Glutamatergic neuron (in vitro differentiated cells): ENCODE results near the gene PRPH. TPM values are rescaled to one million over a fixed set of nuclear protein-coding genes. Genes with fewer than 3 reads are reported as not detected.

ENCODE experiments used
- DNase-seq: peaks from one replicate; pipeline ENCODE4 v3.0.0; 2022
- H3K27ac Mint-ChIP-seq: one replicate; pipeline ENCODE4 v1.8.0; 2020; ENCODE audit warnings: mild to moderate bottlenecking, mixed read lengths, inconsistent platforms; ENCODE audit not compliant: unreplicated experiment
- H3K27me3 Mint-ChIP-seq: one replicate; pipeline ENCODE4 v1.8.0; 2020; ENCODE audit warnings: mild to moderate bottlenecking, moderate library complexity, mixed read lengths, inconsistent platforms; ENCODE audit not compliant: unreplicated experiment
- H3K36me3 Mint-ChIP-seq: one replicate; pipeline ENCODE4 v1.8.0; 2020; ENCODE audit warnings: mild to moderate bottlenecking, mixed read lengths, inconsistent platforms; ENCODE audit not compliant: unreplicated experiment
- H3K4me1 Mint-ChIP-seq: one replicate; pipeline ENCODE4 v1.8.0; 2020; ENCODE audit warnings: mild to moderate bottlenecking, low read depth, mixed read lengths, inconsistent platforms; ENCODE audit not compliant: unreplicated experiment
- H3K4me3 Mint-ChIP-seq: one replicate; pipeline ENCODE4 v1.8.0; 2020; ENCODE audit warnings: mild to moderate bottlenecking, mixed read lengths, inconsistent platforms; ENCODE audit not compliant: unreplicated experiment
- H3K9me3 Mint-ChIP-seq: one replicate; pipeline ENCODE4 v1.8.0; 2020; ENCODE audit warnings: mild to moderate bottlenecking, moderate library complexity, mixed read lengths, inconsistent platforms; ENCODE audit not compliant: unreplicated experiment
- total RNA-seq: library from RNA; stranded (reverse); fragmentation: NEBNext Ultra II Directional; extraction: Animal tissue kit (Norgen Biotek cat#: 25700); gene quantifications from one replicate; pipeline ENCODE4 v1.2.1, GENCODE V29; 2021; ENCODE audit not compliant: unreplicated experiment
- TF ChIP-seq, protein P1 (sequence below): fragments of 200-600 bp; sonication (generic); IDR thresholded peaks from one replicate; pipeline ENCODE4 v1.5.0; 2021; ENCODE audit not compliant: partially characterized antibody, unreplicated experiment

PRPH gene
- total RNA-seq, 1 donor from 2014 or later = 2,189 TPM

DNA sequence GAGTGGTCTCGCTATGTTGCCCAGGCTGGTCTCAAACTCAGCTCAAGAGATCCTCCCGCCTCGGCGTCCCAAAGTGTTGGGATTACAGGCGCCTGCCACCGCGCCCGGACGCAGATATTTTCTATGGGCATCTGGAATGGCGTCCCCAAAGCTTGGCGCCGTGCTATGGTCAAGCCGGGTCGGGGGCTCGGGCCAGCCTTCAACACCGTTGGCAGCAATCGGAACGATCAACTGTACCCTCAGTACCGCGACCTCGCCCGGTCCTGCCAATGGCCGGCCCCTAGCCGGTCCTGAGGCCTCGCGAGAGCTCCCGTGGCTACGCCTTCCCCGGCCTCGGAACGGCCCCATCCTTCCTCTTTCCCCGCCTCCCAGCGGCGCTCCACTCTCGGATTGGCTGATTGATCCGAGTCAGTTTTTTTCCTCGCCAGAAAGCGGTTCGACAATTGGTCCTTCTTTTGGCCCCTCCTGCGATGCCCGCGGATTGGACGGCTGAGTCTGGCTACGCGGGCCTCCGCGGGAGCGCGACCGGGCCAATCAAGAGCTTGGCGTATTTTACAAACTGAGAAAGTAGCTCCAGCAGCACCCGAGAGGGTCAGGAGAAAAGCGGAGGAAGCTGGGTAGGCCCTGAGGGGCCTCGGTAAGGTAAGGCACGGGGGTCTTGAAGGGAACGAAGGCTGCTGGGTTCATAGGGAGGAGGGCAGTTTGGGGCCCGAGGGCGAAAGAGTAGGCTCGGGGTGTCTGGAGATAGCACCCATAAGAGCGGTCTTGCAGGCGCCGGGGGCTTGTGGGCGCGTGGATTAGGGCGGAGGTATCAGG lies 28.0 kb downstream of the PRPH start, which contains the start of gene TROAP:
TROAP (plus strand) TSS at position 548 of the 816 bp plus-strand sequence. CDS start 354 bp downstream, outside the sequence.
- TF ChIP-seq, protein P1, sequence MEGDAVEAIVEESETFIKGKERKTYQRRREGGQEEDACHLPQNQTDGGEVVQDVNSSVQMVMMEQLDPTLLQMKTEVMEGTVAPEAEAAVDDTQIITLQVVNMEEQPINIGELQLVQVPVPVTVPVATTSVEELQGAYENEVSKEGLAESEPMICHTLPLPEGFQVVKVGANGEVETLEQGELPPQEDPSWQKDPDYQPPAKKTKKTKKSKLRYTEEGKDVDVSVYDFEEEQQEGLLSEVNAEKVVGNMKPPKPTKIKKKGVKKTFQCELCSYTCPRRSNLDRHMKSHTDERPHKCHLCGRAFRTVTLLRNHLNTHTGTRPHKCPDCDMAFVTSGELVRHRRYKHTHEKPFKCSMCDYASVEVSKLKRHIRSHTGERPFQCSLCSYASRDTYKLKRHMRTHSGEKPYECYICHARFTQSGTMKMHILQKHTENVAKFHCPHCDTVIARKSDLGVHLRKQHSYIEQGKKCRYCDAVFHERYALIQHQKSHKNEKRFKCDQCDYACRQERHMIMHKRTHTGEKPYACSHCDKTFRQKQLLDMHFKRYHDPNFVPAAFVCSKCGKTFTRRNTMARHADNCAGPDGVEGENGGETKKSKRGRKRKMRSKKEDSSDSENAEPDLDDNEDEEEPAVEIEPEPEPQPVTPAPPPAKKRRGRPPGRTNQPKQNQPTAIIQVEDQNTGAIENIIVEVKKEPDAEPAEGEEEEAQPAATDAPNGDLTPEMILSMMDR = no peak
- H3K27ac Mint-ChIP-seq = peak within 1 kb of the TSS; percentile 64
- no peaks in the 10 kb centered on the region for H3K9me3 Mint-ChIP-seq
- H3K4me3 Mint-ChIP-seq = peak within 1 kb of the TSS; percentile 99
- no peaks in the 10 kb centered on the region for H3K36me3 Mint-ChIP-seq
- peak; percentile 97 for DNase-seq
- peaks cover 1% of the 10 kb centered on the region for H3K27me3 Mint-ChIP-seq
- peaks cover 6% of the 10 kb centered on the region for H3K4me1 Mint-ChIP-seq

DNA sequence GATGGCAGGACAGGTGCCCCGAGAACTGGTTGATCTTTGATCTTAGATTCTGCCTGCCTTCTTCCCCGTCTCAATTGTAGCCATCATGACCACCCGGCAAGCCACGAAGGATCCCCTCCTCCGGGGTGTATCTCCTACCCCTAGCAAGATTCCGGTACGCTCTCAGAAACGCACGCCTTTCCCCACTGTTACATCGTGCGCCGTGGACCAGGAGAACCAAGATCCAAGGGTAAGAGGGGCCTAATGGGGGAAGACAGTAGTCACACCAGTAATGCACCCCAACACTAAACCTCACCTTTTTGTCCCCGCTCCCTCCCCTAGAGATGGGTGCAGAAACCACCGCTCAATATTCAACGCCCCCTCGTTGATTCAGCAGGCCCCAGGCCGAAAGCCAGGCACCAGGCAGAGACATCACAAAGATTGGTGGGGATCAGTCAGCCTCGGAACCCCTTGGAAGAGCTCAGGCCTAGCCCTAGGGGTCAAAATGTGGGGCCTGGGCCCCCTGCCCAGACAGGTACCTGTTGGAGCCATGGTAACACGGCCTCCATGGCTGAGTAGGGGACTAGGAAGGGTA lies 28.7 kb downstream of the PRPH start:
- Mint-ChIP-seq H3K9me3 (no peaks in the 10 kb centered on the region), H3K4me1 (peaks cover 6% of the 10 kb centered on the region), H3K4me3 (peak overlapping the region; percentile 99), H3K27me3 (peaks cover 1% of the 10 kb centered on the region), H3K36me3 (no peaks in the 10 kb centered on the region), H3K27ac (peak overlapping the region; percentile 64)
- TF ChIP-seq, protein P1 = no peak
- no peak for DNase-seq

DNA sequence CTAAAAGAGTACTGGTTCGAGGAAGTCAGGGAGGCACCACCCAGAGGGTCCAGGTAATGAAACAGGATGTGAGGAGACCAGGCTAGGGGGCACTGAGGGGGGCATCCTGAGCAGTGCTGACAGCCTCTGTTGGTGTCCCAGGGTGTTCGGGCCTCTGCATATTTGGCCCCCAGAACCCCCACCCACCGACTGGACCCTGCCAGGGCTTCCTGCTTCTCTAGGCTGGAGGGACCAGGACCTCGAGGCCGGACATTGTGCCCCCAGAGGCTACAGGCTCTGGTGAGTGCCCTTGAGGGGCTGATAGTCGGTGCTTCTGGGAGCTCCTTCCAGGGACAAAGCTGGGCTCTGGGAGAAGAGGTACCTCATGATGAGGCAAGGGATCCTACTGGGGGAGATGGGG lies 30.7 kb downstream of the PRPH start:
- TF ChIP-seq, protein P1 = no peak
- no peak for DNase-seq

DNA sequence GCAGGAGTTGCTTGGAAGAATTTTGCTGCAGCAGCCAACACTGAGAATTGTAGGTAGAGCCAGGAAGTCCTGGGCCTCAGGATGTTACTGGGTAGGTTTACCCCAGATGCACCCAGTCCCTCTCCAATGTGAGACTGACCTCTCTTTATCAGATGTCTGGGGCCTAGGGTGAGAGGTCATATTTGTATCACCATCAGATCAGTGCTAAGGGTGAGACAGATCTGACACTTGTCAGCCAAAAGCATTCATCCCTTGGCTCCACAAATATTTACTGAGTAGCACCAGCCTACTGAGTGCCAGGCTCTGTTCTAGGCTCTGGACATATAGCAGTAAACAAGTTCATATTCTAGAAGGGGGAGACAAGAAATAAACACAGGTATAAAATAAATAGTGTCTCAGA lies 32.4 kb downstream of the PRPH start:
- H3K27me3 Mint-ChIP-seq = peaks cover 2% of the 10 kb centered on the region
- no peak overlapping the region for H3K27ac Mint-ChIP-seq
- TF ChIP-seq, protein P1 = no peak
- peaks cover 6% of the 10 kb centered on the region for H3K4me1 Mint-ChIP-seq
- DNase-seq = no peak
- no peaks in the 10 kb centered on the region for H3K36me3 Mint-ChIP-seq
- no peak overlapping the region for H3K4me3 Mint-ChIP-seq
- H3K9me3 Mint-ChIP-seq = no peaks in the 10 kb centered on the region

More for the DNA sequence above, 30.7 kb downstream of the PRPH start:
- Mint-ChIP-seq H3K27me3 (peaks cover 1% of the 10 kb centered on the region), H3K9me3 (no peaks in the 10 kb centered on the region), H3K4me3 (no peak overlapping the region), H3K27ac (no peak overlapping the region), H3K36me3 (no peaks in the 10 kb centered on the region), H3K4me1 (peaks cover 6% of the 10 kb centered on the region)

DNA sequence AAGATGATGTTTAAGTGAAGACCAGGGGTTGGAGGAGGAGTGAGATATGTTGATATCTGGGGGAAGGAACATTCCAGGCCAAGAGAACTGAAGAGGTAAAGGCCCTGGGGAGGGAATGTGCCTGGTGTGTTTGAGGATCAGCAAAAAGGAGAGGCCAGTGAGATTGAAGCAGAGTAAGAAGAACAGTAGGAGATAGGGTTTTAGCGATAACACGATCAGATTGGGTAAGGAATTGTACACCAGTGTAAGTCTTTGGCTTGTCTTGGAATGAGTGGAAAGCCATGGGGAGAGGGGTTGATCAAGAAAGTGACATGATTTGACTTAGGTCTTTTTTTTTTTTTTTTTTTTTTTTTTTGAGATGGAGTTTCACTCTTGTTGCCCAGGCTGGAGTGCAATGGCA lies 32.9 kb downstream of the PRPH start:
- DNase-seq = no peak
- peaks cover 6% of the 10 kb centered on the region for H3K4me1 Mint-ChIP-seq
- H3K9me3 Mint-ChIP-seq = no peaks in the 10 kb centered on the region
- no peak overlapping the region for H3K27ac Mint-ChIP-seq
- TF ChIP-seq, protein P1 = no peak
- H3K36me3 Mint-ChIP-seq = no peaks in the 10 kb centered on the region
- H3K27me3 Mint-ChIP-seq = peaks cover 2% of the 10 kb centered on the region
- H3K4me3 Mint-ChIP-seq = no peak overlapping the region
